ENCODE measurements around the gene MCC. TPM values are rescaled to one million over a fixed set of nuclear protein-coding genes. Genes with fewer than 3 reads are reported as not detected.

MCC gene
- total RNA-seq, 6 donors from 2014 or later = 12.1 to 67.1 (median 21.3) TPM

- 84 to 92% methylated on average over 6 of the region's 6 CpGs for WGBS, 2 donors
- H3K27me3 ChIP-seq = no peaks in the 10 kb centered on the region
- peaks cover 0 to 34% (median 8%) of the 10 kb centered on the region in 4 donors for H3K36me3 ChIP-seq
- ATAC-seq (ENCODE audit: low FRiP score in 2 of 2) (no peak), DNase-seq (no peak)
- H3K4me3 ChIP-seq = no peak overlapping the region
- H3K4me1 ChIP-seq = peaks cover 0 to 10% (median 3%) of the 10 kb centered on the region in 4 donors
- no peak for TF ChIP-seq CTCF (IDR thresholded peaks at IDR 0.05)
- no peak for TF ChIP-seq EP300 (IDR thresholded peaks at IDR 0.05)
- no peaks in the 10 kb centered on the region for H3K9me3 ChIP-seq
- H3K27ac ChIP-seq = no peak overlapping the region
Observed at GRCh38 chr5:113062869-113063508, 425.3 kb downstream of the MCC start.

- Histone ChIP-seq H3K36me3 (peaks cover 0 to 34% (median 8%) of the 10 kb centered on the region in 4 donors), H3K9me3 (no peaks in the 10 kb centered on the region), H3K27me3 (no peaks in the 10 kb centered on the region), H3K4me3 (no peak overlapping the region), H3K4me1 (peaks cover 0 to 10% (median 3%) of the 10 kb centered on the region in 4 donors), H3K27ac (no peak overlapping the region)
- 81 to 82% methylated on average over 5 of the region's 5 CpGs for WGBS, 2 donors
- ATAC-seq (ENCODE audit: low FRiP score in 2 of 2) (no peak), DNase-seq (no peak)
- no peak for TF ChIP-seq POLR2AphosphoS5 (IDR thresholded peaks at IDR 0.05)
- no peak for TF ChIP-seq CTCF (IDR thresholded peaks at IDR 0.05)
- TF ChIP-seq POLR2A (IDR thresholded peaks at IDR 0.05) = no peak
- TF ChIP-seq EP300 (IDR thresholded peaks at IDR 0.05) = no peak
Observed at GRCh38 chr5:113061846-113062780, 426.1 kb downstream of the MCC start.

GRCh38 chr5:113060408-113061025 is 427.7 kb downstream of the MCC start:
- Histone ChIP-seq H3K4me3 (no peak overlapping the region), H3K9me3 (no peaks in the 10 kb centered on the region), H3K27me3 (no peaks in the 10 kb centered on the region), H3K36me3 (peaks cover 0 to 31% (median 5%) of the 10 kb centered on the region in 4 donors), H3K27ac (no peak overlapping the region), H3K4me1 (peaks cover 0 to 10% (median 3%) of the 10 kb centered on the region in 4 donors)
- TF ChIP-seq EP300 (IDR thresholded peaks at IDR 0.05) (no peak), CTCF (IDR thresholded peaks at IDR 0.05) (no peak), POLR2A (IDR thresholded peaks at IDR 0.05) (no peak), POLR2AphosphoS5 (IDR thresholded peaks at IDR 0.05) (no peak)
- ATAC-seq (ENCODE audit: low FRiP score in 2 of 2) (no peak), DNase-seq (no peak)
- WGBS, 2 donors = 94 to 96% methylated on average over 4 of the region's 4 CpGs

- Histone ChIP-seq H3K36me3 (peaks cover 0 to 29% (median 5%) of the 10 kb centered on the region in 4 donors), H3K4me1 (peaks cover 0 to 10% (median 3%) of the 10 kb centered on the region in 4 donors), H3K27me3 (no peaks in the 10 kb centered on the region), H3K9me3 (no peaks in the 10 kb centered on the region), H3K4me3 (no peak overlapping the region), H3K27ac (no peak overlapping the region)
- ATAC-seq (ENCODE audit: low FRiP score in 2 of 2) = peak in 1 of 2 donors; percentile 67
- DNase-seq = no peak
- WGBS, 2 donors = 62 to 81% methylated on average over 19 of the region's 19 CpGs
- TF ChIP-seq POLR2A (IDR thresholded peaks at IDR 0.05) (no peak), CTCF (IDR thresholded peaks at IDR 0.05) (no peak), POLR2AphosphoS5 (IDR thresholded peaks at IDR 0.05) (no peak), EP300 (IDR thresholded peaks at IDR 0.05) (no peak)
Observed at GRCh38 chr5:113059232-113060040, 428.8 kb downstream of the MCC start.

Measured in upper lobe of left lung (tissue), 6 donors.